Neural cell (in vitro differentiated cells): ENCODE results near the gene SLC50A1. TPM values are rescaled to one million over a fixed set of nuclear protein-coding genes. Genes with fewer than 3 reads are reported as not detected.

ENCODE experiments used
- H2AFZ ChIP-seq: fragments of 200-600, 300-800 bp; sonication (generic), shearing (Covaris generic); 2 replicates; pipeline ENCODE4 v1.6.0; 2014; ENCODE audit warnings: low read depth, mild to moderate bottlenecking, antibody characterized with exemption, low read length, moderate library complexity
- H3F3A ChIP-seq: fragments of 200-600 bp; shearing (Covaris generic); 2 replicates; pipeline ENCODE4 v1.6.1; 2016; ENCODE audit warnings: mild to moderate bottlenecking, moderate library complexity, mixed read lengths, antibody characterized with exemption, low read length; ENCODE audit not compliant: insufficient read depth, poor library complexity, severe bottlenecking
- H3K27ac ChIP-seq: fragments of 200-600, 300-800 bp; sonication (generic), shearing (Covaris generic); 2 replicates; pipeline ENCODE4 v1.5.1; 2014; ENCODE audit warnings: mild to moderate bottlenecking, low read length, moderate library complexity
- H3K27me3 ChIP-seq: fragments of 300-800, 200-600 bp; sonication (generic), shearing (Covaris generic); 2 replicates; pipeline ENCODE4 v1.6.0; 2014; ENCODE audit warnings: mild to moderate bottlenecking, low read depth, low read length, moderate library complexity; ENCODE audit not compliant: insufficient read depth
- H3K36me3 ChIP-seq: fragments of 300-800, 200-600 bp; sonication (generic), shearing (Covaris generic); 2 replicates; pipeline ENCODE4 v1.5.1; 2014; ENCODE audit warnings: mild to moderate bottlenecking, antibody characterized with exemption, low read length, moderate library complexity; ENCODE audit not compliant: insufficient read depth
- H3K4me2 ChIP-seq: fragments of 300-800, 200-600 bp; sonication (generic), shearing (Covaris generic); 2 replicates; pipeline ENCODE4 v1.6.0; 2014; ENCODE audit warnings: mild to moderate bottlenecking, low read length
- H3K4me3 ChIP-seq: fragments of 300-800, 200-600 bp; sonication (generic), shearing (Covaris generic); 2 replicates; pipeline ENCODE4 v1.5.1; 2014; ENCODE audit warnings: mild to moderate bottlenecking, low read length, moderate library complexity
- H3K79me2 ChIP-seq: fragments of 200-600 bp; shearing (Covaris generic); replicated peaks from 2 replicates; pipeline ENCODE4 v1.6.0; 2014; ENCODE audit warnings: mild to moderate bottlenecking, low read length, moderate library complexity; ENCODE audit not compliant: insufficient read depth
- H3K9ac ChIP-seq: fragments of 300-800, 200-600 bp; sonication (generic), shearing (Covaris generic); 2 replicates; pipeline ENCODE4 v1.6.1; 2016; ENCODE audit warnings: mild to moderate bottlenecking, low read length, mixed read lengths
- H3K9me2 ChIP-seq: fragments of 200-600 bp; shearing (Covaris generic); 2 replicates; pipeline ENCODE4 v1.6.1; 2016; ENCODE audit warnings: mild to moderate bottlenecking, low read length, mixed read lengths; ENCODE audit not compliant: insufficient read depth
- H3K9me3 ChIP-seq: fragments of 200-600, 300-800 bp; sonication (generic), shearing (Covaris generic); 2 replicates; pipeline ENCODE4 v1.6.1; 2016; ENCODE audit warnings: mild to moderate bottlenecking, mixed run types, low read length, moderate library complexity, mixed read lengths
- H4K20me1 ChIP-seq: fragments of 200-600 bp; shearing (Covaris generic); 2 replicates; pipeline ENCODE4 v1.6.1; 2016; ENCODE audit warnings: mild to moderate bottlenecking, mixed run types; ENCODE audit not compliant: insufficient read depth
- EP300 ChIP-seq: fragments of 450-650 bp; conservative IDR thresholded peaks from 2 replicates; pipeline ENCODE4 v1.6.1; 2014; ENCODE audit warnings: antibody characterized with exemption, mild to moderate bottlenecking, moderate library complexity; ENCODE audit not compliant: poor library complexity, severe bottlenecking
- EZH2 ChIP-seq: fragments of 200-600, 300-800 bp; shearing (Covaris generic), sonication (generic); IDR thresholded peaks from 2 replicates; pipeline ENCODE4 v1.6.1; 2014; ENCODE audit warnings: antibody characterized with exemption, low read length, borderline replicate concordance, mild to moderate bottlenecking; ENCODE audit not compliant: insufficient read depth, poor library complexity, severe bottlenecking
- MXI1 ChIP-seq: fragments of 450-650 bp; conservative IDR thresholded peaks from 2 replicates; pipeline ENCODE4 v1.6.1; 2014; ENCODE audit warnings: antibody characterized with exemption, mild to moderate bottlenecking; ENCODE audit not compliant: poor library complexity, severe bottlenecking
- POLR2AphosphoS5 ChIP-seq: IDR thresholded peaks from 2 replicates; pipeline ENCODE4 v1.6.1; 2012
- RAD21 ChIP-seq: fragments of 450-650 bp; conservative IDR thresholded peaks from 2 replicates; pipeline ENCODE4 v1.6.1; 2014; ENCODE audit warnings: antibody characterized with exemption, mild to moderate bottlenecking, moderate library complexity
- SMC3 ChIP-seq: fragments of 450-650 bp; conservative IDR thresholded peaks from 2 replicates; pipeline ENCODE4 v1.6.1; 2014; ENCODE audit warnings: antibody characterized with exemption, mild to moderate bottlenecking, moderate library complexity; ENCODE audit not compliant: poor library complexity
- TAF1 ChIP-seq: IDR thresholded peaks from 2 replicates; pipeline ENCODE4 v1.6.1; 2012; ENCODE audit warnings: low read depth
- polyA plus RNA-seq: library from polyadenylated mRNA; depleted of rRNA; stranded (reverse); fragments of >200 nt; gene quantifications from 2 replicates; pipeline ENCODE4 v1.2.3, GENCODE V29; 2014
- TF ChIP-seq, protein P1 (sequence below): fragments of 450-650 bp; IDR thresholded peaks from 2 replicates; pipeline ENCODE4 v1.5.1; 2014; ENCODE audit warnings: antibody characterized with exemption, mild to moderate bottlenecking, moderate library complexity; ENCODE audit not compliant: poor library complexity, severe bottlenecking
- TF ChIP-seq, protein P2 (sequence below): IDR thresholded peaks from 2 replicates; pipeline ENCODE4 v1.6.1; 2012; ENCODE audit warnings: borderline replicate concordance

Gene SLC50A1
- polyA plus RNA-seq, 1 donor from 2014 or later, result 12.6 TPM

DNA sequence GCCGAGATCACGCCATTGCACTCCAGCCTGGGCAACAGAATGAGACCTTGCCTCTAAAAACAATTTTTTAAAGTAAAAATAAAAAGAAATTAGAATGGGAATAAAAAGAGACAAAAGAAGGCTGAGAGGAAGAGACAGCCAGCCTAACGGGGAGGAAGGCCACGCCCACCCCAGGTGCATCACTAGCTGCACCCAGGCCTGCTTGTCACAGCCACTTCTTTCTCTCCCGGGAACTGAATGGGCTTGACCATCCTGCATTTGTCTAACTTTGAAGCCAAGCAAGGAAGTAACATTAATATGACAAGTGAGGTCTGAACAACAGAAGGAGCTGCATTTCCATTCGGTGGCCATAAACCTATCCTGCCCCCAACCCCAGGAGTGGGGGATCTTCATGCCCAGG, 28.8 kb upstream of the SLC50A1 start:
- Histone ChIP-seq H3K4me2 (no peak overlapping the region), H2AFZ (no peak overlapping the region)

DNA sequence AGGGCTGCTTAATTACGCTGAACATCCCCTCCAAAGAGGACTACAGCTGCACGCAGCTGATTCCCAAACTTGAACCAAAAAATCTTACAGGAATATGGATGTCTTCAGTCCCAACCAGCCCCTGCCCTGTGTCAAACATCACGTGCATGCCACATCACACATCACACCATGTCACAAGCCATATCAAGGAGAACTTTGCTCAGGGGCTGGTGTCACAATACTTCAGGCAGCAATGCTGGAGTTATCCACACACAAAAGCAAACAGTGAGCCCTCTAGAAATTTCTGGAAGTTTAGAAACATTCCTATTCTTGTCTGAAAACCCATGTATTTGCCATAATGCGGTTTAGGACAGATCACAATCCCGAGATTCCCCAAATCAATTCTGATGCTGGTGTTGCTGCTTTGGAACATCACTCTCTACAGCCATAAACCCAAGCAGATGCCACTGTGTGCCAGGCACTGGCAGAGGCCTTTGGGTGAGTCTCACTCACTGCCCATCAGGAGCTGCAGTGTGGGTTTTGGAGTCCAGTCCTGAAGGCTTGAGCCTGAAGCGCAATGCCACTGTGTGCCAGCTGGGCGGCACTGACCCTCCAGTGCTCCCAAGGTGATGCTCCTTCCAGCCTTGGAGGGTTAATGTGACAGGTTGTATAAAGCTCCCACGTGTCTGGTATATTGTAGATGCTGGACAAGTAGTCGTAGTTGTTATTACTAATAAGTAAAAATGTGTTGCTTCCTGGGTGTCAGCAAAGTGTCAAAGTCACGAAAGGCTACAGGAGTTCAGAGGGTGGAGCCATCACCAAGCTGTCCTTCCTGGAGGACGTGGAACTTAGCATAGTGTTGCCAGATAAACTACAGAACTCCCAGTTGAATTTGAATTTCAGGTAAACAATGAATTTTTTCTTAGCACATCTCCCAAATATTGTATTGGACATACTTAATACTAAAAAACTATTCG, 28.1 kb upstream of the SLC50A1 start:
- Histone ChIP-seq H3K4me3 (no peak overlapping the region), H3K4me2 (no peak overlapping the region), H3K27ac (no peak overlapping the region), H3K79me2 (no peaks in the 10 kb centered on the region), H3K9ac (no peak overlapping the region), H3K9me2 (no peaks in the 10 kb centered on the region), H3F3A (no peaks in the 10 kb centered on the region), H3K36me3 (no peaks in the 10 kb centered on the region), H3K9me3 (no peaks in the 10 kb centered on the region), H2AFZ (no peak overlapping the region), H4K20me1 (no peaks in the 10 kb centered on the region), H3K27me3 (no peaks in the 10 kb centered on the region)
- TF ChIP-seq MXI1 (no peak), RAD21 (no peak), EZH2 (no peak), POLR2AphosphoS5 (no peak), SMC3 (no peak), EP300 (no peak), TAF1 (no peak)
- TF ChIP-seq, protein P1, sequence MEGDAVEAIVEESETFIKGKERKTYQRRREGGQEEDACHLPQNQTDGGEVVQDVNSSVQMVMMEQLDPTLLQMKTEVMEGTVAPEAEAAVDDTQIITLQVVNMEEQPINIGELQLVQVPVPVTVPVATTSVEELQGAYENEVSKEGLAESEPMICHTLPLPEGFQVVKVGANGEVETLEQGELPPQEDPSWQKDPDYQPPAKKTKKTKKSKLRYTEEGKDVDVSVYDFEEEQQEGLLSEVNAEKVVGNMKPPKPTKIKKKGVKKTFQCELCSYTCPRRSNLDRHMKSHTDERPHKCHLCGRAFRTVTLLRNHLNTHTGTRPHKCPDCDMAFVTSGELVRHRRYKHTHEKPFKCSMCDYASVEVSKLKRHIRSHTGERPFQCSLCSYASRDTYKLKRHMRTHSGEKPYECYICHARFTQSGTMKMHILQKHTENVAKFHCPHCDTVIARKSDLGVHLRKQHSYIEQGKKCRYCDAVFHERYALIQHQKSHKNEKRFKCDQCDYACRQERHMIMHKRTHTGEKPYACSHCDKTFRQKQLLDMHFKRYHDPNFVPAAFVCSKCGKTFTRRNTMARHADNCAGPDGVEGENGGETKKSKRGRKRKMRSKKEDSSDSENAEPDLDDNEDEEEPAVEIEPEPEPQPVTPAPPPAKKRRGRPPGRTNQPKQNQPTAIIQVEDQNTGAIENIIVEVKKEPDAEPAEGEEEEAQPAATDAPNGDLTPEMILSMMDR, result no peak

More for the DNA sequence above, 28.8 kb upstream of the SLC50A1 start:
- no peaks in the 10 kb centered on the region for H3K9me2 ChIP-seq
- no peak overlapping the region for H3K27ac ChIP-seq
- no peaks in the 10 kb centered on the region for H3K36me3 ChIP-seq
- H3K9ac ChIP-seq, result no peak overlapping the region
- H3K9me3 ChIP-seq, result no peaks in the 10 kb centered on the region
- H4K20me1 ChIP-seq, result no peaks in the 10 kb centered on the region
- no peaks in the 10 kb centered on the region for H3K79me2 ChIP-seq
- H3K27me3 ChIP-seq, result no peaks in the 10 kb centered on the region
- no peak overlapping the region for H3K4me3 ChIP-seq
- no peaks in the 10 kb centered on the region for H3F3A ChIP-seq
- TF ChIP-seq SMC3 (no peak), TAF1 (no peak), EZH2 (no peak), RAD21 (no peak), POLR2AphosphoS5 (no peak), MXI1 (no peak), EP300 (no peak)
- TF ChIP-seq, protein P2, sequence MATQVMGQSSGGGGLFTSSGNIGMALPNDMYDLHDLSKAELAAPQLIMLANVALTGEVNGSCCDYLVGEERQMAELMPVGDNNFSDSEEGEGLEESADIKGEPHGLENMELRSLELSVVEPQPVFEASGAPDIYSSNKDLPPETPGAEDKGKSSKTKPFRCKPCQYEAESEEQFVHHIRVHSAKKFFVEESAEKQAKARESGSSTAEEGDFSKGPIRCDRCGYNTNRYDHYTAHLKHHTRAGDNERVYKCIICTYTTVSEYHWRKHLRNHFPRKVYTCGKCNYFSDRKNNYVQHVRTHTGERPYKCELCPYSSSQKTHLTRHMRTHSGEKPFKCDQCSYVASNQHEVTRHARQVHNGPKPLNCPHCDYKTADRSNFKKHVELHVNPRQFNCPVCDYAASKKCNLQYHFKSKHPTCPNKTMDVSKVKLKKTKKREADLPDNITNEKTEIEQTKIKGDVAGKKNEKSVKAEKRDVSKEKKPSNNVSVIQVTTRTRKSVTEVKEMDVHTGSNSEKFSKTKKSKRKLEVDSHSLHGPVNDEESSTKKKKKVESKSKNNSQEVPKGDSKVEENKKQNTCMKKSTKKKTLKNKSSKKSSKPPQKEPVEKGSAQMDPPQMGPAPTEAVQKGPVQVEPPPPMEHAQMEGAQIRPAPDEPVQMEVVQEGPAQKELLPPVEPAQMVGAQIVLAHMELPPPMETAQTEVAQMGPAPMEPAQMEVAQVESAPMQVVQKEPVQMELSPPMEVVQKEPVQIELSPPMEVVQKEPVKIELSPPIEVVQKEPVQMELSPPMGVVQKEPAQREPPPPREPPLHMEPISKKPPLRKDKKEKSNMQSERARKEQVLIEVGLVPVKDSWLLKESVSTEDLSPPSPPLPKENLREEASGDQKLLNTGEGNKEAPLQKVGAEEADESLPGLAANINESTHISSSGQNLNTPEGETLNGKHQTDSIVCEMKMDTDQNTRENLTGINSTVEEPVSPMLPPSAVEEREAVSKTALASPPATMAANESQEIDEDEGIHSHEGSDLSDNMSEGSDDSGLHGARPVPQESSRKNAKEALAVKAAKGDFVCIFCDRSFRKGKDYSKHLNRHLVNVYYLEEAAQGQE, result no peak
- TF ChIP-seq, protein P1, result no peak
